Esophagus squamous epithelium (tissue), 4 donors: ENCODE results near the gene EIF2S3B.

ENCODE experiments used
- CTCF ChIP-seq, 6 experiments: fragments of 450-650 bp in 4 of 6; fragments of 200-600 bp in 2 of 6; sonication (generic) in 2 of 6; IDR thresholded peaks; one replicate each; pipeline ENCODE4 v1.5.1; 2016 to 2019; ENCODE audit warnings: antibody characterized with exemption in 6 of 6, mild to moderate bottlenecking in 4 of 6, moderate library complexity in 4 of 6
- POLR2A ChIP-seq, 4 donors: fragments of 450-650 bp; IDR thresholded peaks; one replicate each; pipeline ENCODE4 v1.6.1; 2017; ENCODE audit warnings: antibody characterized with exemption in 4 of 4, mild to moderate bottlenecking in 4 of 4, moderate library complexity in 3 of 4

- TF ChIP-seq CTCF (IDR thresholded peaks at IDR 0.05) (no peak), POLR2A (IDR thresholded peaks at IDR 0.05) (no peak)
Measured at GRCh38 chr12:10553148-10553547, 47.5 kb downstream of the EIF2S3B start.
